ENCODE data around the gene EPB41L1.

EPB41L1 gene

GRCh38 chr20:36216314-36217025 is 61.9 kb downstream of the EPB41L1 start:
- in situ Hi-C loops (cut with MboI; ENCODE audit: low sequenced_read_pairs) = loop anchor here (25.0 kb wide), 1 partner anchor 671 kb away; the partner anchor contains the start of gene TLDC2

- in situ Hi-C loops (cut with MboI; ENCODE audit: low sequenced_read_pairs) = loop anchor here (25.0 kb wide), 1 partner anchor 670 kb away; the partner anchor contains the start of gene TLDC2
These were observed 62.7 kb downstream of the EPB41L1 start for GRCh38 chr20:36217226-36217625.

DNA sequence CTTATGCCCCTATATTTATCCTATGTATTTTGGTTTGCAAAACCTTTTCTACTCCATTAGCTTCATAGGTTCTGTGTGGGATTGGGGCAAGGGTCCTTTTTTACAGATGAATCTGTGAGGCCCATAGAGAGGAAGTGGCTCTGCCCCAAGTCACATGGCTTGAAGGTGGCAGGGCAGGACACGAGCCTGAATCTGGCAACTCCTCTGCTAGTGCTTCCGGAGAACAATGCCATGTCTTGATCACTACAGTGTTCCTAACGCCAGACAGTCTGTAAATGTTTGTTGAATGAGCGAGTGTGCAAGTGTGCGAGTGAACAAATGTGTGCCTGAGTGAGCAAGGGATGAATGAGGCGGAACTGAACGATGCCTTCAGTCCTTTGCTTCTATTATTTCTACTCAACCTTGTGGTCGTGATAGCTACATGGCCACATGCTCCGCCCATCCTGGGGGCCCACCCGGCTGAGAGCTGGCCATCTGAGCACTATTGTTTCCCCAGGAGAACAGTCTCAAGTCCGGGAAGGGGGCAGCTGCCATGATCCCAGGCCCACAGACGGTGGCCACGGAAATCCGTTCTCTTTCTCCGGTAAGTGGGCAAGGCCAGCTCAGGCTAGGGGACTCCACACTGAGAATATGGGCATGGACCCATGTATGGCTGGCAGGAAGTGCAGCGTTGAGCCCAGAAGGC is 64.0 kb downstream of the EPB41L1 start:
- in situ Hi-C loops (cut with MboI; ENCODE audit: low sequenced_read_pairs) = loop anchor here (25.0 kb wide), 1 partner anchor 669 kb away; the partner anchor contains the start of gene TLDC2

- in situ Hi-C loops (cut with MboI; ENCODE audit: low sequenced_read_pairs) = loop anchor here (25.0 kb wide), 1 partner anchor 668 kb away; the partner anchor contains the start of gene TLDC2
These were observed 65.2 kb downstream of the EPB41L1 start for GRCh38 chr20:36219671-36220220.

- in situ Hi-C loops (cut with MboI; ENCODE audit: low sequenced_read_pairs) = no loop called here
These were observed 71.1 kb downstream of the EPB41L1 start for GRCh38 chr20:36225666-36226065.

- in situ Hi-C loops (cut with MboI; ENCODE audit: low sequenced_read_pairs) = no loop called here
These were observed 74.2 kb downstream of the EPB41L1 start for GRCh38 chr20:36228770-36229169.

GRCh38 chr20:36230019-36230418 is 75.5 kb downstream of the EPB41L1 start:
- in situ Hi-C loops (cut with MboI; ENCODE audit: low sequenced_read_pairs) = no loop called here

DNA sequence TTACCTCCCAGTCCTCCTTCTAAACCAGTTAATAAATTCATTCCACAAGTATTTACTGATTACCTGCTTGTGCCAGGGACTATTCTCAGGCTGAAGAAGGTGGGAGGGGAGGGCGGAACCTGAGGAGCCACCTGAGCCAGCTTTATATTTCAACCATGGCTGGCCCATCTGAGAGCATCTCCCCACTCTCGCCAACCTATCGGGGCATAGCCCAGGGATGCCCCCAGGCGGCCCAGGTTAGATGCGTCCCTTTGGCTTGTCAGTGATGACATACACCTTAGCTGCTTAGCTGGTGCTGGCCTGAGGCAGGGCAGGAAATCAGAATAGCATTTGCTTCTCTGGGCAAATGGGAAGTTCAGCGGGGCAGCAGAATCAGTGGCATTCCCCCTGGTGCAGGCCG is 76.8 kb downstream of the EPB41L1 start:
- in situ Hi-C loops (cut with MboI; ENCODE audit: low sequenced_read_pairs) = no loop called here

DNA sequence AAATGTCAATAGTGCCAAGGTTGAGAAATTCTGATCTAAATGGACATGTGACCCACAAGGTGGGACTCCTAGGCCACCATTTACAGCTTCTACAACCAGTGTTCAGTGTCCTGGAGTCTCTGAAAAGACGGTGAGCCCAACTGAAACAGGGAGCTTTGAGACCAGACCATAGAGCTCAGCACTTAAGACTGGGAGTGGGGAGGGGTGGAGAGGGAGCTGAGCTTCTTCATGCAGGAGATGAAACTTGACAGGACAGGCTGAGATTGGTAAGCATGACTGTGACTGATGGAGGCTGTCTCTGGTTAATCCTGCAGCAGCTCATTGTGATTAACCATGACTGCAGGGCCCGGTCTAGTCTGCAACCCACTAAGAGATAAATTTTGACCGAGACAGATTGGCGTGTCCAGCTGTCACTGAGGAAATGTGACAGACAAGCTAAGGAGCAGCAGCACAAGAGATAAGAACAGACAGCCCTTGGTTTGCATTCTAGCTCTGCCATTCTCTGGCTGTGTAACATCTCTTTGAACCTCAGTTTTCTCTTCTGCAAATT is 80.3 kb downstream of the EPB41L1 start:
- in situ Hi-C loops (cut with MboI; ENCODE audit: low sequenced_read_pairs) = no loop called here

GRCh38 chr20:36235892-36236785 is 81.6 kb downstream of the EPB41L1 start, which contains the start of gene AAR2:
AAR2 (plus strand) TSS chr20:36236478; CDS start chr20:36239869, 3,391 bp downstream.
- in situ Hi-C loops (cut with MboI; ENCODE audit: low sequenced_read_pairs) = no loop called here

DNA sequence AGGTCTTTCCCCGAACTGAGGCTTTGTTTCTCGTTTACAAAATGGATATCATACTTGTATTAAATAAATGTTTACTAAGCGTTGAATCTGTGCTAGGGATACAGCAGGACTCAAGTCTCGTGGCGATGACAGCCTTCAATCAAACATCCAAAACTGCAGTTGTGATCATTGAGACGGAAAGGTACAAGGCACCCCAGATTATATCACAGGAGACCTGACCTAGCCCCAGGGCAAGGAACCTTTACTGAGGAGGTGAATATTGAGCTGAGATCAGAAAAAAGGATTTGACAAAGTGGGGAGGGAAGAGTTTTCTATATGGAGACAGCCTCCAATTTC is 82.2 kb downstream of the EPB41L1 start:
- in situ Hi-C loops (cut with MboI; ENCODE audit: low sequenced_read_pairs) = no loop called here

- in situ Hi-C loops (cut with MboI; ENCODE audit: low sequenced_read_pairs) = no loop called here
These were observed 82.9 kb downstream of the EPB41L1 start for GRCh38 chr20:36237477-36237876.

DNA sequence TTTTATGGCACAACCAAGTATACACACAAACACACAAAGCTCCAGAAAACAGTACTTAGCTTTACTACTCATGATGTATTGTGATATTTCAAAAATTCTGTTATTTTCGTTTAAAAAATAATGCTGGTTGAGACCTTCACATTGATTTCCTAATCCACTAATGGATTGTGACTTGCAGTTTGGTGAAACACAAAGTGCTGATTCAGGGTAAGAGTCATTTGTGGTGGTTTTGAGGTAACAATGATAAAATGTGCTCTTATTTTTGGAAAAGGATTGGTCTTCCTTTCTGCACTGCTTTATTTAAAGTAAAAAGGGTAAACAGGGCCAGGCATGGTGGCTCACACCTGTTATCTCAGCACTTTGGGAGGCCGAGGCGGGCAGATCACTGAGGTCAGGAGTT is 83.6 kb downstream of the EPB41L1 start:
- in situ Hi-C loops (cut with MboI; ENCODE audit: low sequenced_read_pairs) = no loop called here

DNA sequence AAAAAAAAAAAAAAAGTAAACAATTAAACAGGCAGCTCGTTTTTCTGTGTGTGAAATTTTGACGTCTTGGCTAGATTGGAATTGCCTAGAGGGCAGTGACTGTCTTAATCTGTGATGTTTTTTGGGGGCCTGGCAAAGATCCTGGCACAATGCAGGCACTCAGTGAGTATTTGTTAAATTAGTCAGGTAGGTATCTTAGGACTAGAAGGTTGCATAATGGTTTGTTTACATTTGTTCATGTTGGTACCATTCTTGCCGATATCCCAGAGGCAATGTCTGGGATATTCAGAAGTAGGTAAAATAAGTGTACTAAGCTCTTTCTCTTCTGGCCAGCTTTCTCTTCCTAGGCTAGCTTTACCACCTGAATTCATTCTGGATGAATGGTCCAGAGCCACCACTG is 84.2 kb downstream of the EPB41L1 start:
- in situ Hi-C loops (cut with MboI; ENCODE audit: low sequenced_read_pairs) = no loop called here

DNA sequence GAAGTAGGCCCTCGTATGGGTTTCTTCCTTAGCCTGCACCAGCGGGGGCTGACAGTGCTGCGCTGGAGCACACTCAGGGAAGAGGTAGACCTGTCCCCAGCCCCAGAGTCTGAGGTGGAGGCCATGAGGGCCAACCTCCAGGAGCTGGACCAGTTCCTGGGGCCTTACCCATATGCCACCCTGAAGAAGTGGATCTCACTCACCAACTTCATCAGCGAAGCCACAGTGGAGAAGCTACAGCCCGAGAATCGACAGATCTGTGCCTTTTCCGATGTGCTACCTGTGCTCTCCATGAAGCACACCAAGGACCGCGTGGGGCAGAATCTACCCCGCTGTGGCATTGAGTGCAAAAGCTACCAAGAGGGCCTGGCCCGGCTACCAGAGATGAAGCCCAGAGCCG is 85.5 kb downstream of the EPB41L1 start:
- in situ Hi-C loops (cut with MboI; ENCODE audit: low sequenced_read_pairs) = no loop called here

- in situ Hi-C loops (cut with MboI; ENCODE audit: low sequenced_read_pairs) = no loop called here
These were observed 87.1 kb downstream of the EPB41L1 start for GRCh38 chr20:36241678-36242077.

GRCh38 chr20:36243726-36244125 is 89.2 kb downstream of the EPB41L1 start:
- in situ Hi-C loops (cut with MboI; ENCODE audit: low sequenced_read_pairs) = no loop called here

GRCh38 chr20:36246401-36246800 is 91.9 kb downstream of the EPB41L1 start:
- in situ Hi-C loops (cut with MboI; ENCODE audit: low sequenced_read_pairs) = no loop called here

DNA sequence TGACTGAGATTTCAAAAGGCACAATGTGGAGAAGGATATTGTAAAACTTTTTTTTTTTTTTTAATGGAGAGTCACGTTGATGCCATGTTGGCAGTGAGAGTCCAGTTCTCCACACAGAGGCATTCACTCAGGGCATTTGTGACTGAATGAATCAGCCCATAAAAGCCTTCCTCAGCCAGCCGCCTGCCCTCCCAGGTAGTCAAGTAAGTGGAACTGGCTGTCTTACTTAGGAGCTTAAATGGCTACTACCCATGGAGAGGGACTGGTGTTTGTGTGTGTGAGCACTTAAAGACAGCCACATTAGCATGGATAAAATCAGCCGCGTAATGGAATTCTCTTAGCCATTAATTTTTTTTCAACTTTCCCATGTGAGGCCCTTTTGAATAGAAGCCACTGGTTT is 94.3 kb downstream of the EPB41L1 start:
- in situ Hi-C loops (cut with MboI; ENCODE audit: low sequenced_read_pairs) = no loop called here

DNA sequence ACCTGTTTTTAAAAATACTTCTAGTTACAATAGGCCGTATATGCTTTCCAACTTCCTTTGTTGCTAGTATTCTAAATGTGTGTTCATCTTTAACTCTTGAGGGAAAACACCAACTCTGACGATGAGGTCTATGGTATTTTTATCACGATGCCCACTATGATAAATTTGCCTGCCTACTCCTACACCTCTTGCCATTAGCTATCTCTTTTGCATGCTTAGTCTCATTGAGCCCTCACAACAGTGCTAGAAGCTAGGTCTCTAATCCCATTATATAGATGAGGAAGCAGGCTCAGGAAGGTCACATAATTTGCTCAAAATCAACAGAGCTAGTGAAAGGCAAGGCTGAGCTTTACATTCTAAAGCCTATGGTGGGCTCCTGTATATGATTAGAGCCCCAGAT is 94.9 kb downstream of the EPB41L1 start:
- in situ Hi-C loops (cut with MboI; ENCODE audit: low sequenced_read_pairs) = no loop called here

- in situ Hi-C loops (cut with MboI; ENCODE audit: low sequenced_read_pairs) = no loop called here
These were observed 96.9 kb downstream of the EPB41L1 start for GRCh38 chr20:36251426-36251825.

Measured in HL-60/S4 treated with retinoic acid at 250 ng/mL for 4 days and 3 days (cell line).